ENCODE measurements around the gene SELE. TPM values are rescaled to one million over a fixed set of nuclear protein-coding genes. Genes with fewer than 3 reads are reported as not detected.
"Not testable (repeated sequence)": the region's sequence is repeated elsewhere in the genome, so short reads cannot be mapped to it uniquely, and the experiment has no call there.

The SELE gene
- total and polyA plus RNA-seq, 7 donors: 0.12 to 1.3 (median 0.27) TPM; not detected in 1

DNA sequence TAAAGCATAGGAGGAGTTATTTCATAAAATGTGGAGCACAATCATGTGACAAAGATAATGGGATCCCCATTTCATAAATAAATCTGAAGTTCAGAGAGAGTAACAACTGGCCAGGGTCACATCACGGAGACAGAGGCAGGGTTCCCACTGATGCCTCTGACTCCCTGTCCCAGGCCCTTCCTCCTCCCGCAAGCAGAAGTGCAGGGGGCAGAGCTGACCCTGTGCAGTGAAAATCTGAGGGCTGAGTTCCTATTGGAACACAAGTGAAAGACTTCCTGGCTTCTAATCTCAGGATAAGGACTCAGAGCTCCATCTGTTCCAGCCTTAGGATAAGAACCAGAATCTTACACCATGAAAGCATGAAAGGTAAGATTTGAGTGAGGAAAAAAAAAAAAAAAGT lies 44.5 kb downstream of the SELE start:
- ATAC-seq: no peak
- no peak for DNase-seq
- Histone ChIP-seq H3K4me1 (no peaks in the 10 kb centered on the region), H3K27me3 (ENCODE audit: insufficient read depth in 3 of 3, low read length in 2 of 3) (no peaks in the 10 kb centered on the region), H3K9me3 (no peaks in the 10 kb centered on the region), H3K36me3 (ENCODE audit: insufficient read depth in 1 of 2, low read depth in 1 of 2) (no peaks in the 10 kb centered on the region), H3K4me3 (no peak overlapping the region), H3K27ac (no peak overlapping the region)
- 63 to 73% (median 70%) methylated on average over 2 of the region's 2 CpGs for WGBS, 3 donors
- intact Hi-C loops (cut with DNase I): no loop called here
- no peak for TF ChIP-seq CTCF (IDR thresholded peaks at IDR 0.05)

DNA sequence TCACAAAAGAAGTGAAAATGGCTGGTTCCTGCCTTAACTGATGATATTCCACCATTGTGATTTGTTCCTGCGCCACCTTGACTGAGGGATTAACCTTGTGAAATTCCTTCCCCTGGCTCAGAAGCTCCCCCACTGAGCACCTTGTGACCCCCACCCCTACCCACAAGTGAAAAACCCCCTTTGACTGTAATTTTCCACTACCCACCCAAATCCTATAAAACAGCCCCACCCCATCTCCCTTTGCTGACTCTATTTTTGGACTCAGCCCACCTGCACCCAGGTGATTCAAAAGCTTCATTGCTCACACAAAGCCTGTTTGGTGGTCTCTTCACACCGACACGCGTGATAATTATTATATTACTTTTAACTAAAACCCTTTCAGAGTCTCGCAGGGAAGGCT lies 45.5 kb downstream of the SELE start:
- DNase-seq; H3K27me3 ChIP-seq (ENCODE audit: insufficient read depth in 3 of 3, low read length in 2 of 3); ATAC-seq; H3K4me3 ChIP-seq; H3K36me3 ChIP-seq (ENCODE audit: insufficient read depth in 1 of 2, low read depth in 1 of 2); intact Hi-C loops (cut with DNase I); H3K4me1 ChIP-seq; H3K27ac ChIP-seq; H3K9me3 ChIP-seq: not testable (repeated sequence)
- 92 to 97% (median 95%) methylated on average over 5 of the region's 5 CpGs for WGBS, 3 donors

DNA sequence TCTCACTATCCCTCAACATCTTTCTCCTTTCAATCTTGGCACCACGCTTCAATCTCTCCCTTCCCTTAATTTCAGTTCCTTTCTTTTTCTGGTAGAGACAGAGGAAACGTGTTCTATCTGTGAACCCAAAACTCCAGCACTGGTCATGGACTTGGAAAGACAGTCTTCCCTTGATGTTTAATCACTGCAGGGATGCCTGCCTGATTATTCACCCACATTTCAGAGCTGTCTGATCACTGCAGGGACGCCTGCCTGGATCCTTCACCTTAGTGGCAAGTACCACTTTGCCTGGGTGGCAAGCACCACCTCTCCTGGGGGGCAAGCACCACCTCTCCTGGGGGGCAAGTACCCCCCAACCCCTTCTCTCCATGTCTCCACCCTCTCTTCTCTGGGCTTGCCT lies 50.2 kb downstream of the SELE start:
- H3K27ac ChIP-seq: no peak overlapping the region
- TF ChIP-seq CTCF (IDR thresholded peaks at IDR 0.05): no peak
- H3K9me3 ChIP-seq: no peaks in the 10 kb centered on the region
- WGBS, 3 donors: 71 to 85% (median 71%) methylated on average over 3 of the region's 3 CpGs
- no peaks in the 10 kb centered on the region for H3K36me3 ChIP-seq (ENCODE audit: insufficient read depth in 1 of 2, low read depth in 1 of 2)
- H3K27me3 ChIP-seq (ENCODE audit: insufficient read depth in 3 of 3, low read length in 2 of 3): peaks cover 0 to 3% (median 0%) of the 10 kb centered on the region in 3 donors
- intact Hi-C loops (cut with DNase I): no loop called here
- no peaks in the 10 kb centered on the region for H3K4me1 ChIP-seq
- ATAC-seq: no peak
- no peak for DNase-seq
- H3K4me3 ChIP-seq: no peak overlapping the region

GRCh38 chr1:169683168-169683567 lies 50.7 kb downstream of the SELE start:
- H3K27ac ChIP-seq; intact Hi-C loops (cut with DNase I); H3K4me3 ChIP-seq; DNase-seq; ATAC-seq; H3K4me1 ChIP-seq; H3K9me3 ChIP-seq; H3K36me3 ChIP-seq (ENCODE audit: insufficient read depth in 1 of 2, low read depth in 1 of 2); H3K27me3 ChIP-seq (ENCODE audit: insufficient read depth in 3 of 3, low read length in 2 of 3): not testable (repeated sequence)
- 64 to 75% (median 70%) methylated on average over 4 of the region's 4 CpGs for WGBS, 3 donors

GRCh38 chr1:169682071-169682470 lies 51.8 kb downstream of the SELE start:
- no peak for DNase-seq
- H3K36me3 ChIP-seq (ENCODE audit: insufficient read depth in 1 of 2, low read depth in 1 of 2): no peaks in the 10 kb centered on the region
- H3K27me3 ChIP-seq (ENCODE audit: insufficient read depth in 3 of 3, low read length in 2 of 3): peaks cover 0 to 3% (median 0%) of the 10 kb centered on the region in 3 donors
- H3K4me3 ChIP-seq: no peak overlapping the region
- ATAC-seq: no peak
- H3K4me1 ChIP-seq: no peaks in the 10 kb centered on the region
- TF ChIP-seq CTCF (IDR thresholded peaks at IDR 0.05): no peak
- H3K9me3 ChIP-seq: no peaks in the 10 kb centered on the region
- 8 to 23% (median 16%) methylated on average over 2 of the region's 2 CpGs for WGBS, 3 donors
- H3K27ac ChIP-seq: no peak overlapping the region
- intact Hi-C loops (cut with DNase I): no loop called here

DNA sequence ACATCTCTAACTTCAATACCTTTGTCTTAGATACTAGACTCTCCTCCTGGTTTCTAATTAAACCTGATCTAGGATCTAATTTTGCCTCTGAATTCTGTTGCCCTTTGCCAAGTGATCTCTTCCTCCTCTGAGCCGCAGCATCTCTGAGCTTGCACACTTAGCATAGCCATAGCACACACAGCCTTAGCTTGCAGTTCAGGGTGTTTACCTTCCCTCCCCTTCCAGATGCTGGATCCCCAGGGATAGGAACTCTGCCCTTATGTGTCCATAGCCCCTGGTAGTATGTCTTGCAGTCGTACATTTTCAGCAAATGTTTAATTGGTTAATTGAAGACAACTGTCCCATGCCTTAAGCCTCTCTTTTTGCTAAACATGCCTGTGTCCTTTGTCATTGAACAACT lies 52.7 kb downstream of the SELE start:
- Histone ChIP-seq H3K4me1 (no peaks in the 10 kb centered on the region), H3K4me3 (no peak overlapping the region), H3K9me3 (no peaks in the 10 kb centered on the region), H3K27me3 (ENCODE audit: insufficient read depth in 3 of 3, low read length in 2 of 3) (peaks cover 0 to 3% (median 0%) of the 10 kb centered on the region in 3 donors), H3K27ac (no peak overlapping the region), H3K36me3 (ENCODE audit: insufficient read depth in 1 of 2, low read depth in 1 of 2) (no peaks in the 10 kb centered on the region)
- WGBS, 3 donors: 31 to 34% (median 33%) methylated on average over 2 of the region's 2 CpGs
- intact Hi-C loops (cut with DNase I): no loop called here
- ATAC-seq: no peak
- no peak for DNase-seq
- no peak for TF ChIP-seq CTCF (IDR thresholded peaks at IDR 0.05)
